HepG2 (cell line): Measurements from ENCODE around the gene XPNPEP3. TPM values are rescaled to one million over a fixed set of nuclear protein-coding genes. Genes with fewer than 3 reads are reported as not detected.

Experiments
- ATAC-seq: fragments of 200-7000 bp; cut with Tn5 transposase; 3 replicates; pipeline ENCODE4 v1.9.1; 2020; ENCODE audit warnings: mild to moderate bottlenecking, moderate library complexity
- BruUV-seq: library from RNA; stranded (reverse); fragments of 400-500 nt; replicated peaks from 2 replicates; lab custom pipeline; 2021; lab: Mats Ljungman, UMichigan
- CTCF ChIA-PET: fragments of 300-600 bp; formaldehyde crosslinking; extraction: SDS; loops from one replicate; lab custom pipeline; 2021; ENCODE audit warnings: low total read pairs, inconsistent platforms, low intra/inter-chr PET ratio; lab: Yijun Ruan, JAX
- POLR2A ChIA-PET: fragments of 350-600 bp; sonication (Branson Sonifier 250); formaldehyde crosslinking; loops from one replicate; lab custom pipeline; 2020; ENCODE audit warnings: antibody characterized with exemption, inconsistent platforms; lab: Yijun Ruan, JAX
- DNase-seq: peaks from one replicate; pipeline ENCODE4 v3.0.0-alpha.2; 2015; ENCODE audit warnings: low spot score
- FAIRE-seq: peaks from 3 replicates; lab custom pipeline; 2011; peaks lifted over from hg19 to GRCh38; lab: Jason Lieb, UNC
- H2AFZ ChIP-seq: one replicate; pipeline ENCODE4 v1.6.1; 2011; ENCODE audit warnings: low read length, inconsistent platforms
- H3K27ac ChIP-seq: fragments of 300-600 bp; 3 replicates; pipeline ENCODE4 v1.8.0; 2011; ENCODE audit warnings: mixed run types, mild to moderate bottlenecking, mixed read lengths, low read length, inconsistent platforms; ENCODE audit not compliant: insufficient read depth; ENCODE audit errors: extremely low read length
- H3K27me3 ChIP-seq, 2 experiments: fragments of 200-600 bp in 1 of 2; 2 replicates in 1 of 2; 3 replicates in 1 of 2; pipeline versions ENCODE4 v1.6.0 to v1.8.0; 2011; ENCODE audit warnings: low read length in 2 of 2, mild to moderate bottlenecking in 2 of 2, moderate library complexity in 2 of 2, inconsistent platforms in 1 of 2; ENCODE audit not compliant: insufficient read depth in 2 of 2, control insufficient read depth in 1 of 2
- H3K36me3 ChIP-seq, 2 experiments: fragments of 200-600 bp in 1 of 2; replicated peaks in 1 of 2; 2 replicates in 1 of 2; 3 replicates in 1 of 2; pipeline versions ENCODE4 v1.5.1 to v1.8.0; 2011; ENCODE audit warnings: low read length in 2 of 2, inconsistent platforms in 1 of 2; ENCODE audit not compliant: insufficient read depth in 2 of 2, control insufficient read depth in 1 of 2
- H3K4me1 ChIP-seq: 2 replicates; pipeline ENCODE4 v1.5.1; 2012; ENCODE audit warnings: low read length, inconsistent platforms; ENCODE audit not compliant: insufficient read depth
- H3K4me2 ChIP-seq: 2 replicates; pipeline ENCODE4 v1.6.0; 2011; ENCODE audit warnings: low read depth, low read length, inconsistent platforms
- H3K4me3 ChIP-seq, 3 experiments: fragments of 200-600 bp in 1 of 3; sonication (generic), shearing (Covaris generic) in 1 of 3; replicated peaks in 1 of 3; 2 replicates each; pipeline ENCODE4 v1.5.1; 2011 to 2016; ENCODE audit warnings: low read length in 3 of 3, inconsistent platforms in 2 of 3, low read depth in 2 of 3, mild to moderate bottlenecking in 2 of 3, control low read depth in 1 of 3, mixed read lengths in 1 of 3; ENCODE audit not compliant: insufficient read depth in 1 of 3
- H3K79me2 ChIP-seq: one replicate; pipeline ENCODE4 v1.6.1; 2011; ENCODE audit warnings: low read length, inconsistent platforms; ENCODE audit not compliant: insufficient read depth
- H3K9ac ChIP-seq: 2 replicates; pipeline ENCODE4 v1.6.0; 2011; ENCODE audit warnings: mild to moderate bottlenecking, low read depth, low read length, inconsistent platforms; ENCODE audit not compliant: insufficient read depth
- H3K9me3 ChIP-seq: 2 replicates; pipeline ENCODE4 v1.5.1; 2012; ENCODE audit warnings: mild to moderate bottlenecking, low read length
- H4K20me1 ChIP-seq: 2 replicates; pipeline ENCODE4 v1.6.0; 2011; ENCODE audit warnings: inconsistent platforms, mild to moderate bottlenecking, low read length, moderate library complexity; ENCODE audit not compliant: insufficient read depth
- FOSL1 ChIP-seq: sonication (generic); formaldehyde crosslinking; IDR thresholded peaks from 2 replicates; pipeline ENCODE4 v1.9.0; 2021; ENCODE audit warnings: missing genetic modification reagents, borderline replicate concordance
- KAT2B ChIP-seq: fragments of 150-350 bp; IDR thresholded peaks from 2 replicates; pipeline ENCODE4 v1.6.1; 2014; ENCODE audit warnings: low read depth, low read length, borderline replicate concordance
- KDM1A ChIP-seq: IDR thresholded peaks from 2 replicates; pipeline ENCODE4 v1.6.1; 2016; ENCODE audit warnings: missing compliant biosample characterization
- KMT2A ChIP-seq: sonication (generic); formaldehyde crosslinking; IDR thresholded peaks from 2 replicates; pipeline ENCODE4 v1.4.0; 2020; ENCODE audit warnings: missing genetic modification reagents
- MED13 ChIP-seq: sonication (generic); formaldehyde crosslinking; IDR thresholded peaks from 2 replicates; pipeline ENCODE4 v1.5.0; 2020; ENCODE audit warnings: missing genetic modification reagents
- NKX3-1 ChIP-seq: sonication (generic); formaldehyde crosslinking; IDR thresholded peaks from 2 replicates; pipeline ENCODE4 v1.5.0; 2020; ENCODE audit warnings: missing genetic modification reagents
- TMF1 ChIP-seq: sonication (generic); formaldehyde crosslinking; IDR thresholded peaks from 2 replicates; pipeline ENCODE4 v1.8.1; 2022; ENCODE audit warnings: low read depth, missing genetic modification reagents
- ZNF570 ChIP-seq: sonication (generic); formaldehyde crosslinking; IDR thresholded peaks from 2 replicates; pipeline ENCODE4 v1.4.0; 2020; ENCODE audit warnings: mild to moderate bottlenecking, missing genetic modification reagents, borderline replicate concordance
- ZNF589 ChIP-seq: sonication (generic); formaldehyde crosslinking; conservative IDR thresholded peaks from 2 replicates; pipeline ENCODE4 v1.8.0; 2022; ENCODE audit warnings: mild to moderate bottlenecking, moderate library complexity, missing genetic modification reagents
- ZNF709 ChIP-seq: sonication (generic); formaldehyde crosslinking; IDR thresholded peaks from 2 replicates; pipeline ENCODE4 v1.5.0; 2020; ENCODE audit warnings: mild to moderate bottlenecking, missing genetic modification reagents
- ZNF720 ChIP-seq: sonication (generic); formaldehyde crosslinking; IDR thresholded peaks from 2 replicates; pipeline ENCODE4 v1.4.0; 2020; ENCODE audit warnings: missing genetic modification reagents
- ZNF724P ChIP-seq: sonication (generic); formaldehyde crosslinking; IDR thresholded peaks from 2 replicates; pipeline ENCODE4 v1.8.0; 2022; ENCODE audit warnings: missing genetic modification reagents, borderline replicate concordance
- WGBS: methylation state at CpG from one replicate; pipeline ENCODE4 v1.1.6; 2017; ENCODE audit warnings: low lambda C conversion rate; 5-methylcytosine and 5-hydroxymethylcytosine counted together
- in situ Hi-C: cut with HindIII; loops from 2 replicates; pipeline ENCODE4 v1.10.0; 2017; ENCODE audit warnings: low pct_unique_long_range_greater_than_20kb; ENCODE audit not compliant: extremely low pct_ligation_motif_present
- intact Hi-C: fragments of 100-400 bp; cut with micrococcal nuclease; formaldehyde crosslinking; loops from one replicate; pipeline ENCODE4 v1.10.0; 2022; ENCODE audit not compliant: unreplicated experiment
- polyA plus RNA-seq, 8 experiments: library from polyadenylated mRNA; depleted of rRNA in 3 of 8; stranded (reverse) in 7 of 8; unstranded in 1 of 8; fragments of >200 nt; fragmentation: Illumina TruSeq in 4 of 8; extraction: Trizol in 4 of 8; gene quantifications; 2 replicates each; pipeline versions ENCODE4 v1.2.1 to v1.2.3, GENCODE V29; 2011 to 2016; ENCODE audit warnings: low read depth in 4 of 8, missing spikeins in 1 of 8, mixed read lengths in 1 of 8; ENCODE audit not compliant: insufficient read depth in 1 of 8
- total RNA-seq, 5 experiments: library from RNA; depleted of rRNA; stranded (reverse); fragments of >200 nt; fragmentation: Illumina TruSeq; extraction: Trizol; gene quantifications; 2 replicates each; pipeline ENCODE4 v1.2.3, GENCODE V29; 2016; ENCODE audit warnings: low read depth in 1 of 5
- TF ChIP-seq, protein P1 (sequence below): sonication (generic); formaldehyde crosslinking; IDR thresholded peaks from 2 replicates; pipeline ENCODE4 v1.8.0; 2022; ENCODE audit warnings: missing genetic modification reagents, mild to moderate bottlenecking, moderate library complexity, borderline replicate concordance
- TF ChIP-seq, protein P2 (sequence below): sonication (generic); formaldehyde crosslinking; IDR thresholded peaks from 2 replicates; pipeline ENCODE4 v1.4.0; 2020; ENCODE audit warnings: mild to moderate bottlenecking, missing genetic modification reagents

Gene XPNPEP3
- total and polyA plus RNA-seq, 2 of the 13 experiments (the other 11 are each of a cell fraction or from before 2014, with no cell fraction given) = 10.3 to 14.0 TPM

DNA sequence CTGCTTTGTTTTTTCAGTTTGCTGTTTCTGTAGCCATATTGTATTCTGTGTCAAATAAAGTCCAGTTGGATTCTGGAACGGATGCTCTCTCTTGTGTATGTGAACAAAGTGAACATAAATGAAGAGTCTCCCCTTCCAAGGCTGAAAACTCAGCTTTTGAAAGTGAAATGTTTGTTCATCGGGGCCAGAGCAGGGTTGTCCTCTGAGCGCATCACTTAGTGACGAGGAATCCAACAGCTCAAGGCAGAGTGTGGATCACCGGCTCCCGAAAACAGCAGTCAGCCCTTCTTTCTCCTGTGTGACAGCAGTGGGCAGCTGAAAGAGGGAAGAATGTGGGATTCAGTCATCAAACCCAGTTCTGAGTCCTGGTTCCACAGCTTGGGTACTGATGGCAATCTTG lies 115.6 kb downstream of the XPNPEP3 start (continued):
- TF ChIP-seq, protein P1, sequence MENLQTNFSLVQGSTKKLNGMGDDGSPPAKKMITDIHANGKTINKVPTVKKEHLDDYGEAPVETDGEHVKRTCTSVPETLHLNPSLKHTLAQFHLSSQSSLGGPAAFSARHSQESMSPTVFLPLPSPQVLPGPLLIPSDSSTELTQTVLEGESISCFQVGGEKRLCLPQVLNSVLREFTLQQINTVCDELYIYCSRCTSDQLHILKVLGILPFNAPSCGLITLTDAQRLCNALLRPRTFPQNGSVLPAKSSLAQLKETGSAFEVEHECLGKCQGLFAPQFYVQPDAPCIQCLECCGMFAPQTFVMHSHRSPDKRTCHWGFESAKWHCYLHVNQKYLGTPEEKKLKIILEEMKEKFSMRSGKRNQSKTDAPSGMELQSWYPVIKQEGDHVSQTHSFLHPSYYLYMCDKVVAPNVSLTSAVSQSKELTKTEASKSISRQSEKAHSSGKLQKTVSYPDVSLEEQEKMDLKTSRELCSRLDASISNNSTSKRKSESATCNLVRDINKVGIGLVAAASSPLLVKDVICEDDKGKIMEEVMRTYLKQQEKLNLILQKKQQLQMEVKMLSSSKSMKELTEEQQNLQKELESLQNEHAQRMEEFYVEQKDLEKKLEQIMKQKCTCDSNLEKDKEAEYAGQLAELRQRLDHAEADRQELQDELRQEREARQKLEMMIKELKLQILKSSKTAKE (CRISPR knock-in tag) = no peak
- TF ChIP-seq KAT2B = no peak
- TF ChIP-seq KDM1A (CRISPR knock-in tag) = no peak
- TF ChIP-seq TMF1 (CRISPR knock-in tag) = no peak
- no peak for TF ChIP-seq FOSL1

DNA sequence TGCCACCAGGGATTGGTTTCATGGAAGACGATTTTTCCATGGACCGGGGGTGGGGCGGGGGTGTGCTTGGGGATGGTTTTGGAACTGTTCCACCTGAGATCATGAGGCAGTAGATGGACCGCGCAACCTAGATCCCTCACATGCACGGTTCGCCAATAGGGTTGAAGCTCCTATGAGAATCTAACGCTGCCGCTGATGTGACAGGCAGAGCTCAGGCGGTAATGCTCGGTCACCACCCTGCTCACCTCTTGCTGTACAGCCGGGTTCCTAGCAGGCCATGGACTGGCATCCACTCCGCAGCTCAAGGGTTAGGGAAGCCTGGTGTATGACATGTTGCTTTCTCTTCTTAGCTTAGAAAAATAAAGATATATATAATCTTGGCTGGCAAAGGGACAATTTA lies 116.2 kb downstream of the XPNPEP3 start:
- peaks cover 2 to 19% of the 10 kb centered on the region in 2 experiments for H3K36me3 ChIP-seq
- CTCF ChIA-PET = no interaction called here
- POLR2A ChIA-PET = interaction anchor here (0.6 to 2.5 kb wide), 4 partner anchors 11 to 324 kb away, joined by 3 to 13 read pairs (median 4); partner anchors contain the start of gene RBX1
- H3K4me2 ChIP-seq = no peak overlapping the region
- H3K9ac ChIP-seq = no peak overlapping the region
- H4K20me1 ChIP-seq = no peaks in the 10 kb centered on the region
- no peak overlapping the region for H3K27ac ChIP-seq
- H3K4me3 ChIP-seq = no peak overlapping the region
- H3K4me1 ChIP-seq = no peaks in the 10 kb centered on the region
- intact Hi-C loops = no loop called here
- no peak for ATAC-seq
- no peaks in the 10 kb centered on the region for H3K79me2 ChIP-seq
- WGBS = 96% methylated on average over 13 of the region's 13 CpGs
- no peak for FAIRE-seq
- no TSS peak for BruUV-seq
- no peaks in the 10 kb centered on the region for H3K9me3 ChIP-seq
- no peaks in the 10 kb centered on the region; a peak in 1 of 5 replicates for H3K27me3 ChIP-seq
- no peak overlapping the region for H2AFZ ChIP-seq
- in situ Hi-C loops = no loop called here
- TF ChIP-seq KMT2A (CRISPR knock-in tag) (no peak), MED13 (CRISPR knock-in tag) (no peak), NKX3-1 (CRISPR knock-in tag) (no peak), ZNF589 (CRISPR knock-in tag) (no peak), ZNF724P (CRISPR knock-in tag) (no peak), ZNF720 (CRISPR knock-in tag) (no peak), ZNF709 (CRISPR knock-in tag) (no peak), ZNF570 (no peak)
- TF ChIP-seq, protein P2, sequence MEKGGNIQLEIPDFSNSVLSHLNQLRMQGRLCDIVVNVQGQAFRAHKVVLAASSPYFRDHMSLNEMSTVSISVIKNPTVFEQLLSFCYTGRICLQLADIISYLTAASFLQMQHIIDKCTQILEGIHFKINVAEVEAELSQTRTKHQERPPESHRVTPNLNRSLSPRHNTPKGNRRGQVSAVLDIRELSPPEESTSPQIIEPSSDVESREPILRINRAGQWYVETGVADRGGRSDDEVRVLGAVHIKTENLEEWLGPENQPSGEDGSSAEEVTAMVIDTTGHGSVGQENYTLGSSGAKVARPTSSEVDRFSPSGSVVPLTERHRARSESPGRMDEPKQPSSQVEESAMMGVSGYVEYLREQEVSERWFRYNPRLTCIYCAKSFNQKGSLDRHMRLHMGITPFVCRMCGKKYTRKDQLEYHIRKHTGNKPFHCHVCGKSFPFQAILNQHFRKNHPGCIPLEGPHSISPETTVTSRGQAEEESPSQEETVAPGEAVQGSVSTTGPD = no peak
- DNase-seq = no peak
